A549 (cell line): Measurements from ENCODE around the gene ADGRG2.

Experiments used
- CHD4 ChIP-seq: fragments of 200-600 bp; sonication (generic); IDR thresholded peaks from 2 replicates; pipeline ENCODE4 v1.6.1; 2016; ENCODE audit warnings: antibody characterized with exemption, mild to moderate bottlenecking, borderline replicate concordance
- GATA3 ChIP-seq: IDR thresholded peaks from 2 replicates; pipeline ENCODE4 v1.6.1; 2012; ENCODE audit warnings: borderline replicate concordance
- HEYL ChIP-seq: fragments of 250-450 bp; sonication (Bioruptor Pico); IDR thresholded peaks from 2 replicates; pipeline ENCODE4 v1.8.0; 2021; ENCODE audit warnings: mild to moderate bottlenecking, moderate library complexity
- SMC3 ChIP-seq: fragments of >200 bp; sonication (Bioruptor Twin); formaldehyde crosslinking; IDR thresholded peaks from 3 replicates; pipeline ENCODE4 v1.6.1; 2018; ENCODE audit warnings: inconsistent platforms
- SREBF2 ChIP-seq: fragments of 450-650 bp; IDR thresholded peaks from 2 replicates; pipeline ENCODE4 v1.6.1; 2014; ENCODE audit warnings: mild to moderate bottlenecking, moderate library complexity
- TP53 ChIP-seq: fragments of 250-450 bp; sonication (Bioruptor Pico); IDR thresholded peaks from 2 replicates; pipeline ENCODE4 v1.5.0; 2021; ENCODE audit warnings: mild to moderate bottlenecking, moderate library complexity
- TF ChIP-seq, protein P1 (sequence below): fragments of >200 bp; sonication (Bioruptor Twin); formaldehyde crosslinking; IDR thresholded peaks from 3 replicates; pipeline ENCODE4 v1.5.1; 2016
- TF ChIP-seq, protein P2 (sequence below): IDR thresholded peaks from 2 replicates; pipeline ENCODE4 v1.6.1; 2012
- TF ChIP-seq, protein P3 (sequence below): fragments of 450-650 bp; IDR thresholded peaks from 2 replicates; pipeline ENCODE4 v1.6.1; 2014; ENCODE audit warnings: antibody characterized with exemption
- TF ChIP-seq, protein P4 (sequence below): IDR thresholded peaks from 2 replicates; pipeline ENCODE4 v1.6.1; 2012

DNA sequence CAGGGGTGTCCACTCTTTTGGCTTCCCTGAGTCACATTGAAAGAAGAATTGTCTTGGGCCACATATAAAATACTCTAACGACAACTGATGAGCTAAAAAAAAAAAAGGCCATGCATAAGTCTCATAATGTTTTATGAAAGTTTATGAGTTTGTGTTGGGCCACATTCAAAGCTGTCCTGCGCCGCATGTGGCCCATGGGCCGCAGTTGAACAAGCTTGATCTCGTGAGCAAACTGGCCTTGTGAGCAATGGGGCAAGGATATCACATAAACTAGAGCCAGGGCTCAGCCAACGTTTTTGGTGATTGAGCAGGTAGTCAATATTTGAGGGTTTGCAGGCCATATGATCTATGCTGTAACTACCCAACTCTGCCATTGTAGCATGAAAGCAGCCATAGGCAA is 93.7 kb downstream of the ADGRG2 start:
- TF ChIP-seq, protein P1, sequence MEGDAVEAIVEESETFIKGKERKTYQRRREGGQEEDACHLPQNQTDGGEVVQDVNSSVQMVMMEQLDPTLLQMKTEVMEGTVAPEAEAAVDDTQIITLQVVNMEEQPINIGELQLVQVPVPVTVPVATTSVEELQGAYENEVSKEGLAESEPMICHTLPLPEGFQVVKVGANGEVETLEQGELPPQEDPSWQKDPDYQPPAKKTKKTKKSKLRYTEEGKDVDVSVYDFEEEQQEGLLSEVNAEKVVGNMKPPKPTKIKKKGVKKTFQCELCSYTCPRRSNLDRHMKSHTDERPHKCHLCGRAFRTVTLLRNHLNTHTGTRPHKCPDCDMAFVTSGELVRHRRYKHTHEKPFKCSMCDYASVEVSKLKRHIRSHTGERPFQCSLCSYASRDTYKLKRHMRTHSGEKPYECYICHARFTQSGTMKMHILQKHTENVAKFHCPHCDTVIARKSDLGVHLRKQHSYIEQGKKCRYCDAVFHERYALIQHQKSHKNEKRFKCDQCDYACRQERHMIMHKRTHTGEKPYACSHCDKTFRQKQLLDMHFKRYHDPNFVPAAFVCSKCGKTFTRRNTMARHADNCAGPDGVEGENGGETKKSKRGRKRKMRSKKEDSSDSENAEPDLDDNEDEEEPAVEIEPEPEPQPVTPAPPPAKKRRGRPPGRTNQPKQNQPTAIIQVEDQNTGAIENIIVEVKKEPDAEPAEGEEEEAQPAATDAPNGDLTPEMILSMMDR, result no peak
- TF ChIP-seq, protein P2, sequence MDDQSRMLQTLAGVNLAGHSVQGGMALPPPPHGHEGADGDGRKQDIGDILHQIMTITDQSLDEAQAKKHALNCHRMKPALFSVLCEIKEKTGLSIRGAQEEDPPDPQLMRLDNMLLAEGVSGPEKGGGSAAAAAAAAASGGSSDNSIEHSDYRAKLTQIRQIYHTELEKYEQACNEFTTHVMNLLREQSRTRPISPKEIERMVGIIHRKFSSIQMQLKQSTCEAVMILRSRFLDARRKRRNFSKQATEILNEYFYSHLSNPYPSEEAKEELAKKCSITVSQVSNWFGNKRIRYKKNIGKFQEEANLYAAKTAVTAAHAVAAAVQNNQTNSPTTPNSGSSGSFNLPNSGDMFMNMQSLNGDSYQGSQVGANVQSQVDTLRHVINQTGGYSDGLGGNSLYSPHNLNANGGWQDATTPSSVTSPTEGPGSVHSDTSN, result no peak
- TF ChIP-seq CHD4 (no peak), TP53 (CRISPR knock-in tag) (no peak), SREBF2 (no peak), SMC3 (no peak), HEYL (CRISPR knock-in tag) (no peak), GATA3 (no peak)
- TF ChIP-seq, protein P3, sequence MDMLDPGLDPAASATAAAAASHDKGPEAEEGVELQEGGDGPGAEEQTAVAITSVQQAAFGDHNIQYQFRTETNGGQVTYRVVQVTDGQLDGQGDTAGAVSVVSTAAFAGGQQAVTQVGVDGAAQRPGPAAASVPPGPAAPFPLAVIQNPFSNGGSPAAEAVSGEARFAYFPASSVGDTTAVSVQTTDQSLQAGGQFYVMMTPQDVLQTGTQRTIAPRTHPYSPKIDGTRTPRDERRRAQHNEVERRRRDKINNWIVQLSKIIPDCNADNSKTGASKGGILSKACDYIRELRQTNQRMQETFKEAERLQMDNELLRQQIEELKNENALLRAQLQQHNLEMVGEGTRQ, result no peak
- TF ChIP-seq, protein P4, sequence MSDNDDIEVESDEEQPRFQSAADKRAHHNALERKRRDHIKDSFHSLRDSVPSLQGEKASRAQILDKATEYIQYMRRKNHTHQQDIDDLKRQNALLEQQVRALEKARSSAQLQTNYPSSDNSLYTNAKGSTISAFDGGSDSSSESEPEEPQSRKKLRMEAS, result no peak
